GM13977 (cell line): Measurements from ENCODE around the gene MAN2C1.

ENCODE experiments used
- DNase-seq: peaks from one replicate; pipeline ENCODE4 v3.0.0; 2012; ENCODE audit warnings: low spot score
- CTCF ChIP-seq: IDR thresholded peaks from 2 replicates; pipeline ENCODE4 v1.5.1; 2012; ENCODE audit warnings: mild to moderate bottlenecking, control low read depth; ENCODE audit not compliant: insufficient read depth; ENCODE audit errors: extremely low read depth, missing control alignments
- in situ Hi-C: fragments of 300-500 bp; cut with MboI; formaldehyde crosslinking; loops from one replicate; pipeline ENCODE4 v1.12.0; 2022; ENCODE audit warnings: low sequenced_read_pairs, low pct_unique_long_range_greater_than_20kb, mixed read lengths, inconsistent platforms; ENCODE audit not compliant: unreplicated experiment

Gene MAN2C1

DNA sequence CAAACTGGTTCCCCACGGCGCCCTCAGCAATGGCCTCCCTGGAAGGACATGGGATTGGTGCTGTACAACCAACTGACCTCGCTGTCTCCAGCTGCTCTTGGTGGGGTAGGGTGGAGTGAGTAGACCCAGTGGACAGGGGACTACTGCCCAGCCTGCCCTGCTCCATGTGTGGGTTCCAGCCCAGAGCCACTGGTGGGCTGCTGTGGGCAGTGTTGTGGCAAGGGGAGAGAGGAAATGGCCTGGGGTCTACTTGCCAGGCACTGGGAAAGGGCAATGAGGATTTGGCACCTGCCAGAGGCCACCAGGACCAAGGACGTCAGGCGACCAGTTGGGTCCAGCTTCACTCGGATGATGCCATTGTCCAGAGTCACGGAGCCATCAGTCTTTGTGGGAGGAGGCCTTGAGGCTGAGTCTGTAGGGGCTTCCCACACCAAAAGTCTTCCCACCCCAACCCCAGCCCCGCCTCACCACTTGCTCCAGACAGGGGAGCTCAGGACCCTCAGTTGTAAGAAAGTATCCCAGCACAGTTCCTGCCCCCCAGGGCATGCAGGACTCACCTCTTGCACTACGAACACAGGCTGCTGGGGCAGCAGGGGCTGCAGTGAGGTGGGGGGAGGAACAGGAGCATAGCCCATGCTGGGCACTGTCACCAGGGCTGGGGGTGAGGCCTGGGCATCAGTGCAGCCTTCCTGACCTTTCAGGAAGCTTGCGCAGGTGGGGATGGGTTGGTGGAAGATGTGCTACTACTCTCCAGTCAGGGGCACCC is 9.5 kb downstream of the MAN2C1 start:
- in situ Hi-C loops: loop anchor here (25.0 kb wide), 1 partner anchor 278 kb away; the partner anchor contains the start of genes IMP3, SNUPN and SNX33
- no peak for DNase-seq
- no peak for TF ChIP-seq CTCF

DNA sequence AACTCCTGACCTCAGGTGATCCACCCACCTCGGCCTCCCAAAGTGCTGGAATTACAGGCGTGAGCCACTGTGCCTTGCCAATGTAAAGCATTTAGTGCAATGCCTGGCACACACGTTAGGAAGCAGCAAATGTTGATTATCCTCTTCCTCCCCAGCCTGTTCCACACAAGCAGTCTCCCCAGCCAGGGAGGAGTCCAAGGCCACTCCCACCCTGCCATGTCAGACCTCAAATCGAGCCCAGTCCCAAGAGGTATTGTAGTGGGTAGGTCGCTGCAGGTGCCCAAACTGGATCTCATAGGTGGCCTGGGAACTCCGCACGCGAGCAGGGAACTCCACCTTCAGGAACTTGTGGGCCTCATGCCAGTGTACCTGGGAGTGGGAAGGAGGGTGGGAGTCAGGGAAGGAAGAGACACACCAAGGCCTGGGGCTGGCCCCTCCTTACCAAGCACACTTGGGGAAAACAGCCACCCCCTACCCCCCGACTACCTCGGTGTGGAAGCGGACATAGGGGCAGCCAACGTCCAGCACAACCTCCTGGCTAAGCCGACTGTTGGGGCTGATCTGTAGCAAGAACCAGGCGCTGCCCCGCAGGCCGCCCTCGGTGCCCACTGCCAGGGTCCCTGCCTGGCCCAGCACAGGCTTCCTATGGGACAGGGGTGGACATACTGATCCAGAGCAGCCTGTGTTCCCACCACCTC is 10.3 kb downstream of the MAN2C1 start:
- TF ChIP-seq CTCF: no peak
- in situ Hi-C loops: loop anchor here (25.0 kb wide), 1 partner anchor 279 kb away; the partner anchor contains the start of genes IMP3, SNUPN and SNX33
- no peak for DNase-seq

GRCh38 chr15:75356517-75356916 is 11.9 kb downstream of the MAN2C1 start:
- in situ Hi-C loops: loop anchor here (25.0 kb wide), 1 partner anchor 281 kb away; the partner anchor contains the start of genes IMP3, SNUPN and SNX33
- DNase-seq: no peak
- no peak for TF ChIP-seq CTCF

- DNase-seq: no peak
- no peak for TF ChIP-seq CTCF
- in situ Hi-C loops: loop anchor here (25.0 kb wide), 1 partner anchor 281 kb away; the partner anchor contains the start of genes IMP3, SNUPN and SNX33
Measured at GRCh38 chr15:75356006-75356405, 12.4 kb downstream of the MAN2C1 start.

GRCh38 chr15:75355369-75355768 is 13.0 kb downstream of the MAN2C1 start:
- peak; percentile 15 for DNase-seq
- in situ Hi-C loops: loop anchor here (25.0 kb wide), 1 partner anchor 282 kb away; the partner anchor contains the start of genes IMP3, SNUPN and SNX33

More at GRCh38 chr15:75355369-75355768, 13.0 kb downstream of the MAN2C1 start:
- TF ChIP-seq CTCF: no peak
